GM23248 (cell line): ENCODE results near the gene NTNG2.

Source experiments
- EZH2 ChIP-seq: fragments of 200-600 bp; sonication (generic); IDR thresholded peaks from 2 replicates; pipeline ENCODE4 v1.6.1; 2018; ENCODE audit warnings: antibody characterized with exemption, mild to moderate bottlenecking; ENCODE audit not compliant: insufficient read depth, poor library complexity, severe bottlenecking
- EZH2phosphoT487 ChIP-seq: fragments of 200-600 bp; sonication (generic); IDR thresholded peaks from 2 replicates; pipeline ENCODE4 v1.6.1; 2018; ENCODE audit warnings: antibody characterized with exemption, moderate library complexity, mild to moderate bottlenecking, low read depth; ENCODE audit not compliant: insufficient read depth

DNA sequence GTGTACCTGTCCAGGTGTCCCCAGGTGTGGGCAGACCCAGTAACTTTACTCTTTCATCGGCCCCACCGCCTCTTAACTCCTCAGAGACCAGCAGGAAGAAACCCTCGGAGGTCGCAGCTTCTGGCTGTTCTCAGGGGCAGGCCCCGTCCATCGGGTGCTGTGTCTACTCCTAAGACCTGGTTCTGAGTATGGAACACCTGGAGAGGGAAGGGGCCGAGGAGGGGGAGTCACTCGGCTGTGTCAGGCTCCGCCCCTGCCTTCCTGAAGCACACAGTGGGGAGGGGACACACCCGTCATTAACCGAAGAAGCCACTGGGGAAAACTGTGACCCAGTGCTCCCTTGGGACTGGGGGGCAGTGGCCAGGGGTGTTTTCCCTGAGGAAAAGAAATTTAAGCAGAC lies 22.3 kb downstream of the NTNG2 start:
- TF ChIP-seq EZH2, result no peak
- no peak for TF ChIP-seq EZH2phosphoT487
